GM12872 (cell line): ENCODE data around the gene NCDN.

Experiments used
- TF ChIP-seq, protein P1 (sequence below): IDR thresholded peaks from 3 replicates; pipeline ENCODE4 v1.5.1; 2011; ENCODE audit warnings: low read depth, mild to moderate bottlenecking, low read length, moderate library complexity; ENCODE audit not compliant: insufficient read depth

NCDN gene

GRCh38 chr1:35567947-35568558 lies 10.5 kb downstream of the NCDN start:
- TF ChIP-seq, protein P1, sequence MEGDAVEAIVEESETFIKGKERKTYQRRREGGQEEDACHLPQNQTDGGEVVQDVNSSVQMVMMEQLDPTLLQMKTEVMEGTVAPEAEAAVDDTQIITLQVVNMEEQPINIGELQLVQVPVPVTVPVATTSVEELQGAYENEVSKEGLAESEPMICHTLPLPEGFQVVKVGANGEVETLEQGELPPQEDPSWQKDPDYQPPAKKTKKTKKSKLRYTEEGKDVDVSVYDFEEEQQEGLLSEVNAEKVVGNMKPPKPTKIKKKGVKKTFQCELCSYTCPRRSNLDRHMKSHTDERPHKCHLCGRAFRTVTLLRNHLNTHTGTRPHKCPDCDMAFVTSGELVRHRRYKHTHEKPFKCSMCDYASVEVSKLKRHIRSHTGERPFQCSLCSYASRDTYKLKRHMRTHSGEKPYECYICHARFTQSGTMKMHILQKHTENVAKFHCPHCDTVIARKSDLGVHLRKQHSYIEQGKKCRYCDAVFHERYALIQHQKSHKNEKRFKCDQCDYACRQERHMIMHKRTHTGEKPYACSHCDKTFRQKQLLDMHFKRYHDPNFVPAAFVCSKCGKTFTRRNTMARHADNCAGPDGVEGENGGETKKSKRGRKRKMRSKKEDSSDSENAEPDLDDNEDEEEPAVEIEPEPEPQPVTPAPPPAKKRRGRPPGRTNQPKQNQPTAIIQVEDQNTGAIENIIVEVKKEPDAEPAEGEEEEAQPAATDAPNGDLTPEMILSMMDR, result no peak

DNA sequence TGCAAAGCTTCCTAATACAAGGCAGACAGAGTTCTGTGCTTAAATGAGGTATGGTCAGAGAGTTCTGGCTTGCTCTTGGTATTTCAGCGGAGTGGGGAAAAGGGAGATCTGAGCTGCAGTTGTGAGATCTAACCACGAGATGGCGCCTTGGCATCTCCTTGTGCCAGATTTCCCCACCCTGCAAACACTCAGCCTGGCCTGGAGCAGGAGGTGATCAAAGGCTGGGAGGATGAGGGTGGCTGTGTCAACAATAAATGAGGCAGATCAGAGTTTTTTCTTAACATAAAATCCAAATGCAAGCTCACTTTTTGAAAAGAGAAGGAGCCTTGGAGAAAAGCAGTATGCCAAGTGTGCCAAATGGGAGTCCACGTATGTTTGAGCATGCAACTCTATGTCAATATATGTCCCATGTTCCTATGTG lies 11.4 kb downstream of the NCDN start:
- TF ChIP-seq, protein P1, result peak; percentile 93

GRCh38 chr1:35569936-35570335 lies 12.3 kb downstream of the NCDN start:
- TF ChIP-seq, protein P1, result no peak

DNA sequence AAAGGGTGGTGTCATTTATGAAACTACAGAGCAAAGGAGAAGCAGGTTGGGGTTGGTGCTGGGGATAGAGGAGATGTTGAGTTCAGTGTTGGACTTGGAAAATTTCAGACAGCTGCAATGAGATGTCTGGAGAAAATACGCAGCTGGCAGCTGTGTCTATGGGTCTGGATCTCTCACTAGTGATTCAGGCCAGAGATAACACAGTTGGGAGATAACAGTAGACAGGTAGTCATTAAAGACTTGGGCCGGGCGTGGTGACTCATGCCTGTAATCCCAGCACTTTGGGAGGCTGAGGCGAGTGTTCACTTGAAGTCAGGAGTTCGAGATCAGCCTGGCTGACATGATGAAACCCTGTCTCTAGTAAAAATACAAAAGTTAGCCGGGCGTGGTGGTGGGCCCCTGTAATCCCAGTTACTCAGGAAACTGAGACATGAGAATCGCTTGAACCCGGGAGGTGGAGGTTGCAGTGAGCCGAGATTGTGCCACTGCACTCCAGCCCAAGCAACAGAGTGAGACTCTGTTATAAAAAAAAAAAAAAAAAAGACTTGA lies 13.1 kb downstream of the NCDN start:
- TF ChIP-seq, protein P1, result no peak

GRCh38 chr1:35571263-35571662 lies 13.7 kb downstream of the NCDN start:
- TF ChIP-seq, protein P1, result no peak

- TF ChIP-seq, protein P1, result no peak
Measured at GRCh38 chr1:35572296-35572695, 14.7 kb downstream of the NCDN start.

DNA sequence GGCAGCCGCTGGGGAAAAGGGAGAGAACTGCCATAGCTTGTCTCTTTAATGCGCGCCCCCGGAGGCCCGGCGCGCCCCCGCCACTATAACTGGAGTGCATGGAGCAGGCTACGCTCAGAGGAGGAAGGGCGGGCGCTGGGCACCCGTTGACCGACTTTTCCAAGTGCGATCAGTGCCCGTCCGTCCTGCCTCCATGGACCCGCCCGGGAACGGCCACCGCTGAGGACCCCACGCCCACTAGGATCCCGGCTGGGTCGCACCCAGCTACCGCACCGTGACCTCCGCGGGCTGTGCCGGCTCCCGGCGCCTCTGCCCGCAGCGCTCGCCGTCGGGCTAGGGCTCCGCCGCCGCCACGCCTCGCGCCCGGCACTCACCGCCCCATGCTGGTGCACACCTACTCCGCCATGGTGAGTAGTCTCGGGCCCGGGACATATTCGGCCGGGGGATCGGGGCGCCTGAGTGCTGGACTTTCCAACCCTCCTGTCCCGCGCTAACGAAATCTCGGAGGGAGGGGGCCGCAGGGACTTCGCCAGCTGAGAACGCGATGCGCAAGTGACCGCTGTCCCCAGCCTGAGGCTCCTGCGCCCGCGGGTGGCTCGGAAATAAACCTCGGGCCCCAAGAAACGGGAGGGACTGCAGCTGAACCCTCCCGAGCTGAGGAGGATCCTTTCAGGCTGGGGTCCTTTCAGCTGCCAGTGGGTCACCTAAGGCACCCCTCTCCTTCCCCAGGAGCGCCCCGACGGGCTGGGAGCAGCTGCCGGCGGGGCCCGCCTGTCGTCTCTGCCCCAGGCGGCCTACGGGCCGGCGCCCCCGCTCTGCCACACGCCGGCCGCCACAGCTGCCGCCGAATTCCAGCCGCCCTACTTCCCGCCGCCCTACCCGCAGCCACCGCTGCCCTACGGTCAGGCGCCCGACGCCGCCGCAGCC lies 15.9 kb downstream of the NCDN start, which contains the start of gene TFAP2E:
Gene TFAP2E, plus strand, starts transcription at position 117 of the 927 bp plus-strand sequence. Its CDS starts 264 bp downstream, at position 381.
- TF ChIP-seq, protein P1, result no peak
